Measurements from ENCODE around the gene CPNE5. TPM values are rescaled to one million over a fixed set of nuclear protein-coding genes. Genes with fewer than 3 reads are reported as not detected.

CPNE5 gene
- total RNA-seq, 1 experiment from 2014 or later, result 0.42 TPM

DNA sequence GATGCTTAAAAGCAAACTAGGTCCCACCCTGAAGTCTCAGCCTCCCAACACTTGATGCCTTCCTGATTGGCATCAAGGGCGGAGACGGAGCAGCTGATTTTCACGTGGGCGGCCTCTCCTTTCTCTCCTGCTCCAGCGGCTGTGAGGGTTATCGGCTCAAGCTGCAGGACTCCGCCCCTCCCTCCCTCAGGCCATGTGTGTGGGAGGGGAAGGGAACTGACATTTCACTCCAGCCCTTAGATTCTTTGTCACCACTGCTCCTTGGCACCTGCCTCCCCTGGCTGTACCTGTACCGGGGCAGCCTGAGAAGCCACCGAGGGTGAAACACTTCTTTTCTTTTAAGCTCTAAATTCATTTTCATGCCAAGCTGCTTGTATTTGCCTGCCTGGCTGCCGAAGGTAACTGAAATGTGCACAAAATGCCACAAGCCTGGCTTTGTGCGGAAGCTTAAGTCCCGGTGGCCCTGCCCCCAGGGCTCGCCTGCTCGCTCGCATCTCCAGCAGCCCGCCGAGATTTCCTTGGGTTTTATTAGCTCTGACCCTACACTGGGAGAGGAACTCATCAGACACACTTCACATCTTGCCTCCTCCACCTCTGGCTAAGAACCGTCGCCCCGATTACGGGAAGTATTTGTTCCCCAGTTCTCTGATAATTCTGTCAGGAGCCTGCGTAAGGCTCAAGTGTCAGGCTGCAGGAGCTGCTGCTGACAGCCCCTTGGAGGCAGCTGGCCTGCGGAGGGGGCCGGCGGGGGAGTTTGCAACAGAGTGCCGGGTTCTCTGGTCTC lies 9.6 kb upstream of the CPNE5 start:
- Histone ChIP-seq H3K4me3 (ENCODE audit: insufficient read depth, low read depth, low read length) (no peak overlapping the region), H3K36me3 (replicated peaks; ENCODE audit: control insufficient read depth, insufficient read depth, low read length) (peaks cover 7% of the 10 kb centered on the region), H3K27me3 (ENCODE audit: control insufficient read depth, insufficient read depth, low read length) (peaks cover 2% of the 10 kb centered on the region; the same call in 1 of the 2 replicates)
- peak; percentile 90 for DNase-seq

DNA sequence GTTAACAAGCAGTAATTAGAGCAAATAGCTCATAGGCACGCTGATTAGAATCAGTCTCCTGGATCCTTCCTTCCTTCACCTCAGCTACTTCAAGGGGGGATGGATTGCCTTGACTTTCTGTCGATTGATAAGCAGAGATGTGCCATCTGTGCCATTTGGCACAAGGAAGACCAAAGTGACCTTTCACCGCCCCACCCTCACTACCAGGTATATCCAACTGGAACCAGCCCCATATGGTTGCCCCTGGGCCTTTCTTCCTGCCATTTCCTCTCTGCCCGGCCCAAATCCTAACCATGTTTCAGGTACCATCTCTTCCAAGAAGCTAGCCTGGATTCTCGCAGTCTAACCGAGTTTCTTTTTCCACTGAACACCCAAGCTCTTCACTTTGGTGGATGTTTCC lies 8.7 kb upstream of the CPNE5 start:
- DNase-seq, result no peak
- Histone ChIP-seq H3K4me3 (ENCODE audit: insufficient read depth, low read depth, low read length) (no peak overlapping the region), H3K27me3 (ENCODE audit: control insufficient read depth, insufficient read depth, low read length) (peaks cover 2% of the 10 kb centered on the region; the same call in 1 of the 2 replicates), H3K36me3 (replicated peaks; ENCODE audit: control insufficient read depth, insufficient read depth, low read length) (peaks cover 3% of the 10 kb centered on the region)

DNA sequence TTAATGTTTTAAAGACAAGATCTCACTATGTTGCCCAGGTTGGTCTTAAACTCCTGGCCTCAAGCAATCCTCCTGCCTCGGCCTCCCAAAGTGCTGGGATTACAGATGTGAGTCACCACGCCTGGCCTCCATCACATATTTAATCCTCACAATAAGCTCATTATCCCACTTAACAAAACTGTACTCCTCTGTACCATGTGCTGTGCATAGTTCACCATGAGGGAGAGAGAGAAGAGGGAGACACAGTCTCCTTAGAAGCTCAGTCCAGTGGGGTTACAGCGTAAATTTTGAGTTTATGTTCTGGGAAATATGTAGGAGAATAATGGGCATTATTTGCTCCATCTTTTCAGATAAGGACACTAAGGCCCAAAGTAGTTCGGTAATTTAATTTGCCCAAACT lies 7.9 kb upstream of the CPNE5 start:
- Histone ChIP-seq H3K36me3 (replicated peaks; ENCODE audit: control insufficient read depth, insufficient read depth, low read length) (no peaks in the 10 kb centered on the region), H3K27me3 (ENCODE audit: control insufficient read depth, insufficient read depth, low read length) (peaks cover 2% of the 10 kb centered on the region; the same call in 1 of the 2 replicates), H3K4me3 (ENCODE audit: insufficient read depth, low read depth, low read length) (no peak overlapping the region)
- no peak for DNase-seq

DNA sequence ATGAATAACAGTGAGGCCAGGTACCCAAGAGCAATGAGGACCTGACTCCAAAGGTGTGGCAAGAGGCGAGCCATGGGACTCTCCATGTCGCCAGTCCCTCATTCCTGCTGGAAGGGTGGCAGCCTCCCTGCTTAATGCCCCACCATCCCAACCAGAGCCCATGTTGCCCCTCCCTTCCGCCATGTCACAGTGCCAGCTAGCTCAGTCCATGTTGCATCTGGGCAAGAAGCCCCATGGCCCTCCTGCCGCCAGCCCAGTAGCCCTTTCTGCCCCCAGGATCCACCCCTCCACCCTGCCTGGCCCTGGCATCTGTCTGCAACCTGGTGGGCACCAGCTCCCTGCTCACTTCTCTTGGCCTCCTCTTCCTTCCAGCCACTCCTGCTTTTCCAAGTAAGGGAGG lies 6.0 kb upstream of the CPNE5 start:
- Histone ChIP-seq H3K4me3 (ENCODE audit: insufficient read depth, low read depth, low read length) (no peak overlapping the region), H3K27me3 (ENCODE audit: control insufficient read depth, insufficient read depth, low read length) (peaks cover 19% of the 10 kb centered on the region), H3K36me3 (replicated peaks; ENCODE audit: control insufficient read depth, insufficient read depth, low read length) (no peaks in the 10 kb centered on the region)
- DNase-seq, result no peak

DNA sequence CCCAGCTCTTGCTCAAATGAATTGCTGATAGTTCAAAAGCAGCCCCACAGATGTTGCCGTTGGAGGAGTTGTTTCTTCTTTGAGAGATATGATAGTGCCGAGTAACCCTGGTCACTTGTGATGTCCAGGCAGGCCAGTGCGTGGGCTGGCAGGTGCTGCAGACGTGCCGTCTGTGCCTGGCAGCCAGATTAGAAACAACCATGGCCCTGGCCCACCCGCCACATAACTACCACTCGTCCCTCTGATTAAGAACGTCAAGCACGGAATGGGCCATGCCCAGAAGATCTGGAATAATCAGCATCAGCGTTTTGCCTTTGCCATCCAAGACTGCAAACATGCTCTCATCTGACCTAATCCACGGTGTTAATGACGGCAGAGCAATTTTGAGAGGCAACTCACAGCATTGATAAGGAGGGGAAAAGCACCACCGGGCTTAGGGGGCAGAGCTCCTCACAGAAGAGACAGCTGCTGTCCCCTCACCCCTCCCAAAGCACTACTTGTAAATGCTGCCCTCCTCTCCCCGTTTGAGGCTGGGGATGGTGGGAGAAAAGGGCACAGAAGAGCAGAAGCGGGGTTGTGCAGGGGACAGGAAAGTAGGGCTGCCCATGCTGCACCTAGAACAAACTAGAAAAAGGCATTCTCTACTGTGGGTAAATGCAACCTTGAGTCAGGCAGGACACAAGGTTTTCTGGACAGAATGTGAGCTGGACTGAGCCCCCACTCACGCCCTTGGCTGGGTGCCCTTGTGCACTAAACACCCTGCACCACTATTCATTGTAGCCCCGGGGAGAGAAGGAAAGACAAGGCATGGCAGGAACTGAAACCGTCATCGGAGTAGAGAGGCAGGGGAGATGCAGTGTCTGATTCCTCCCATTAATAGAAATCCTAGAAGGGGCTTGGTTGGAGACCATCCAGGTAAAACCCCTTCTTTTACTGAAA lies 5.3 kb upstream of the CPNE5 start:
- Histone ChIP-seq H3K36me3 (replicated peaks; ENCODE audit: control insufficient read depth, insufficient read depth, low read length) (no peaks in the 10 kb centered on the region), H3K4me3 (ENCODE audit: insufficient read depth, low read depth, low read length) (no peak overlapping the region), H3K27me3 (ENCODE audit: control insufficient read depth, insufficient read depth, low read length) (peaks cover 25% of the 10 kb centered on the region)
- no peak for DNase-seq

DNA sequence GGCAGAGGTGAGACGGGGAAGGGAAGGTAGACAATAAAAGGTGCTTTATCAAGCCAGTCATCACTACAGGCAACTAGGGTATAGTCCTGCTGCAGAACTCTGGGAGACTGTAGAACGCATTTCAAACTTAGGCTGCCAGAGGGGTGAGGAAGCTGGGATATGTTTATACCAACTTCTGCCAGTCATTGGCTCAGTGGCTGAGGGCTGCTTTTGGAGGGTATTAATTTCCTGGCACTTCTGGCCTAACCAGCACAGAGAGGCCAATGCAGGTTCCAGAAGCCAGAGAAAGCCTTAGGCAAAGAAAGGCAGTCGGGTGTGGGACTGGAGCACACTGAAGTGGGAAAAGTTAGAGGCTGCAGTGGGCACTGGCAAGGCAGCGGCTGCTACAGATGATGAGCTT lies 3.9 kb upstream of the CPNE5 start:
- no peak for DNase-seq
- Histone ChIP-seq H3K27me3 (ENCODE audit: control insufficient read depth, insufficient read depth, low read length) (peaks cover 38% of the 10 kb centered on the region), H3K4me3 (ENCODE audit: insufficient read depth, low read depth, low read length) (no peak overlapping the region), H3K36me3 (replicated peaks; ENCODE audit: control insufficient read depth, insufficient read depth, low read length) (no peaks in the 10 kb centered on the region)

DNA sequence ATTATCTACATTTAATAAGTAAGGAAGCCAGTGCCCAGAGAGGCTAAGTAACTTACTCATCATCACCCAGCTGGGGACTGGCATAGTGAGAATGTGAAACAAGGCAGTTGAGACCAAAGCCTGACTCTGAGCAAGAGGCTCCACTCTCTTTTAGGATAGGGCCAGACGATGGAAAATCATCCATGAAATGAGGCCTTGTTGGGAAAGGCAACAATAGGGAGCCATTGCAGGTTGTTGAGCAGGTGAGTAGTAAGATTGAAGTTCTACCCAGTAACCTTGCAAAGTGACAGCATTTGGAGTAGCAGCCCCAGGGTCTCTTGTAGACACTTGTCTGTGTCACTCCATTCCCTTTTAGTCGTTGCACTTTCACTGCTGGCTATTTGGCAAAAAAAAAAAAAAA lies 2.5 kb upstream of the CPNE5 start:
- DNase-seq, result no peak
- Histone ChIP-seq H3K27me3 (ENCODE audit: control insufficient read depth, insufficient read depth, low read length) (peaks cover 49% of the 10 kb centered on the region), H3K4me3 (ENCODE audit: insufficient read depth, low read depth, low read length) (no peak overlapping the region), H3K36me3 (replicated peaks; ENCODE audit: control insufficient read depth, insufficient read depth, low read length) (no peaks in the 10 kb centered on the region)

DNA sequence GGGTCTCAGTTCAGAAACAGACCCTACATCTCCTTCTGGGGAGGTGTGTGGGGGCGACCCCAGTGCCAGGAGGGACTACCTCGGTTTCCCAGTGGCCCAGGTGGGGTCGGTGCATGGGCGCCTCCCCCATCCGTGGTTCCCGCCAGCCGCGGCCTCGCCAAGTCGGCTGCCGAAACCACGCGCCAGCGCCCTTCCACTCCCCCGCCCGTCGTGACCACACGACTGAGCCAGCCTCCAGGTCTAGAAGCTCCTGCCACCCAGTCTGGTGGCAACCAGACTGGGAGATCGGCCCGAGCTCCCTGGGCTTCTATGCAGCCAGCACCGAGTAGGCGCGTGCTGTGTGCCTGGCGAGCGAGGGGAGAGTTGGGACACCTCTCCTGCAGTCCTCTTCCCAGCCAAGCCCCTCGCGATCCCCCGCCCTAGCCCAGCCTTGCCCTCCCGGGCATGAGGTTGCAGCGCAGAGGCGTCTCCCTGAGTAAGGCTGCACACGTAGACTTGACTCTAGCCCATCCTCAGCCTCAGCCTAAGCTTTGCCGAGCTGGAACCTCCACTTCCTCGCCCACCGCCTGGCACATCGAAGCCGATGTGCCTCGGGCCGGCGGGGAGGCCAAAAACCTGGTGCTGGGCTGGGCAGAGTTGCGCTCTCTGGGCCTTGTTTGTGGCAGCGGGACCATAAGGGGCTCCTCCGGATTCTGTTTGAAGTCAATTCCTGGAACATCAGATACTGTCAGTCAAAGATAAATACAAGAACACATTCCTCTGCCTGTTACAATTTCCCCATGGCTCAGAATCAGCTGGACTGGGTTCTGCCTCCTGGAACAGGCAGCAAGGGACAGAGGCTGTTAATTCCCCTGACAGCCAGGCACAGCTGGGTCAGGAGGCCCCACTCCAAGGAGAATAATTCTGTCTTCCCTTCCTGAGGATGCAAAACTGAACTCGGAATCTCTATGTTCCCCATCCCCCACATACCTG lies 1.5 kb upstream of the CPNE5 start:
- Histone ChIP-seq H3K36me3 (replicated peaks; ENCODE audit: control insufficient read depth, insufficient read depth, low read length) (no peaks in the 10 kb centered on the region), H3K4me3 (ENCODE audit: insufficient read depth, low read depth, low read length) (peak overlapping the region; percentile 53), H3K27me3 (ENCODE audit: control insufficient read depth, insufficient read depth, low read length) (peaks cover 58% of the 10 kb centered on the region)
- peak; percentile 85 for DNase-seq

DNA sequence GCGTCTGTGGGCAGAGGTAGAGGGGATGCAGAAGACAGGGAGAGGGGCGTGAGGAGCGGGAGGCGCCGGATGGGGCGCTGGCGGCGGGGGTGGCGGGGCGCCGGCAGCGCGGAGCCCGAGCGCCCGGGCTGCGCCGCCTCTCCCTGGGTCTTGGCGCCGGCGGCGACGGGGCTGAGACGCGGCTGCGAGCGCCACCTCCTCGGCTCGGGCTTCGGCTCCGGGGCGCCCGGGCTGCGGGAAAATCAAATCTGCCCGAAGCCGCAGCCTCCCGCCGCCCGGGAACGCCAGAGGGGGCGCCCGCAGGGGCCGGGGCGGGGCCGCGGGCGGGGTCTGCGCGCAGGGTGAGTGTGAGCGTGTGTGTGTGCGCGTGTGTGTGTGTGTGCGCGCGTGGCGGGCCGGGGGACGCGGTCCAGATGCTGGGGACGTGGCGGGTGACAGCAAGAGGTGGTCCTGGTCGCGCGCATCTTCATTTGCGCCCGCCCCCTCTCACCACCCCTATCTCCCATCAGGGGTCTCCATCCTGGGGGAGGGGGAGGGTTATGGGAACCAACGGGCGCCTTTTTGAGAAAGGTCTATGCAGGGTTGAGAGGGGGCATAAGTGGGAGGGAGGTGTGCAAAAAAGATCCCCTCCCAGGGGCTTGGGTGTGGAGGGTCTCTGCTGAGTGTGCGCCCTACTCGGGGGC lies 646 bp upstream of the CPNE5 start:
- Histone ChIP-seq H3K27me3 (ENCODE audit: control insufficient read depth, insufficient read depth, low read length) (peaks cover 60% of the 10 kb centered on the region), H3K4me3 (ENCODE audit: insufficient read depth, low read depth, low read length) (peak overlapping the region; percentile 53), H3K36me3 (replicated peaks; ENCODE audit: control insufficient read depth, insufficient read depth, low read length) (no peaks in the 10 kb centered on the region)
- peak; percentile 88 for DNase-seq

DNA sequence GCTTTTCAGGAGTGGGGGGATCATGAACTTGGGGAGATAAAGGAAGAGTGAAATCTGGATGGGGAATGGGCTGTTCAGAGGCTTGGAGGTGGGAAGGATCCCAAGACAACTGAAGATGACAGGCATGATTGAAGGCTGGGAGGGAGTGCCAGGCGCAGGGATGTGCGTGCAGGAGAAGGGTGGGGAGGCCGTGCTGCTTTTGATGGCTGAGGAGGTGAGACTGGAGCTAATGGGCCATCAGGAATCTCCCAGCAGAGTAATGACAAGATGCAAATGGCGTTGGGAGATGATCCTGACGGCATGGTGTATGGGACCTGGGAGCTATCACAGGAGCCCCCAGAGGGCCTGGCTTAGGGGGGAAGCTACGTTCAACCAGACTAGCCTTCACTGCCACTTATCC lies 1.6 kb downstream of the CPNE5 start:
- no peaks in the 10 kb centered on the region for H3K36me3 ChIP-seq (replicated peaks; ENCODE audit: control insufficient read depth, insufficient read depth, low read length)
- H3K4me3 ChIP-seq (ENCODE audit: insufficient read depth, low read depth, low read length), result no peak overlapping the region
- no peak for DNase-seq
- peaks cover 58% of the 10 kb centered on the region for H3K27me3 ChIP-seq (ENCODE audit: control insufficient read depth, insufficient read depth, low read length)

DNA sequence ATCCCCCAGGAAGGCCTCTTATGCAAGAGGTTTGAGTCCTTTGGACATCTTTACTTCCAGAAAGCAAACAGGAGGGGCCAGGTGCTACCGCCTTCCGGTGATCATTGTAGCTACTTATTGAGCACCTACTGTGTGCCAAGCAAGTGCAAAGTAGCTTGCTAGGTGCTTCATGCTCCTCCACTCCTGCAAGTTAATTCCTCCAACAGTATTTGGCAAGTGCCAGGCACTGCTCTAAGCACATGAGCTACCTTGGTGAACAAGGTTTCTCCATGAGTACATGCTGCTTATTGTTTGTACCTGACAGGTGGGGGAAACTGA lies 2.3 kb downstream of the CPNE5 start:
- no peaks in the 10 kb centered on the region for H3K36me3 ChIP-seq (replicated peaks; ENCODE audit: control insufficient read depth, insufficient read depth, low read length)
- no peak for DNase-seq
- H3K4me3 ChIP-seq (ENCODE audit: insufficient read depth, low read depth, low read length), result no peak overlapping the region
- H3K27me3 ChIP-seq (ENCODE audit: control insufficient read depth, insufficient read depth, low read length), result peaks cover 58% of the 10 kb centered on the region

DNA sequence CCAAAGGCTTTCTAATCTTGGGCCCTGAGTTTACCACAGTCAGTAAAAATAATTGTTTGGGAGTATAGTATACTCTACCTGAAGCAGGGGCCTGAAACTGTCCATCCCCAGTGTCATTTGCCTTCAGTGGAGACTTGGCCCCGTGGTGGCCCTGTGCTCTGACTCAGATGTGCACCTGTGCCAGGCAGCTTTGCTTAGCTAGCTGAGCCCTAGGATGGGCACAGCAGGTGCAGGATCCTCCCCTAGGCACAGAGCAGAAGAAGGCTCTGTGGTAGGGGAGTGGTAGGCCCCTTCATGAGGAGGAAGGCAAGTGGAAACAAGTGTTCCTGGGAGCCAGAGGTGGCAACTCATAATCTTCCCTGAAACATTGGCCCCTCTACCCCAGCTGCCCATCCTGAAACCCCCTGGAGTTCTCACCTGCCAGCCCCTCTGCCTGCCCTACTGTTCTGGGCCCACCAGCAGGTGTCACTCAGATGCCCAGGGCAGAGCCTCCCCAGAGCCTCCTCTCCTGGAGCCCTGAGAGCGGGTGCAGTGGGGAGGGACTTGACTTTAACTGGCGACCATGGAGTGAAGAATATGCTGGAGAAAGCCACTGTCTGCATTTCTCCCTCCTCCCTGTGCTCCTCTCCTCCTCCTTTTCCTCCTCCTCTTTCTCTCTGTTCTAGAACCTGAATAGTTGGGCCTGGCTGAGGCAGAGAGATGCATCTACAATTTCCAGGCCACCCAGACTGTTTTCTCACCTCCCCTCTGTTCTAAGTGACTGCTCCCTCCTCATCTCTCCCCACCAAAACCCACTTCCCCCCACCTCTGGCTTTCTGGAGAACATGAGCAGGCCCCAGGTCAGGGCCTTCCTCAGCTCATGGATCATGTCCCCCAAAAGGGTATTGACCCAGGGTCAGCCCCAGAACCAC lies 2.9 kb downstream of the CPNE5 start:
- Histone ChIP-seq H3K27me3 (ENCODE audit: control insufficient read depth, insufficient read depth, low read length) (peaks cover 52% of the 10 kb centered on the region), H3K4me3 (ENCODE audit: insufficient read depth, low read depth, low read length) (no peak overlapping the region), H3K36me3 (replicated peaks; ENCODE audit: control insufficient read depth, insufficient read depth, low read length) (no peaks in the 10 kb centered on the region)
- peak; percentile 60 for DNase-seq
